Measurements from ENCODE around the gene RDH11. TPM values are rescaled to one million over a fixed set of nuclear protein-coding genes. Genes with fewer than 3 reads are reported as not detected.

Gene RDH11
- total RNA-seq, 2 experiments from 2014 or later = 13.6 to 14.2 TPM

GRCh38 chr14:67645414-67645813 lies 50.1 kb downstream of the RDH11 start:
- CTCF ChIA-PET = no interaction called here
- H3K36me3 Mint-ChIP-seq (ENCODE audit: low read depth) = peaks cover 47% of the 10 kb centered on the region
- H3K9me3 Mint-ChIP-seq = no peaks in the 10 kb centered on the region
- no peaks in the 10 kb centered on the region for H3K4me1 ChIP-seq (ENCODE audit: insufficient read depth, low read length)
- H3K27me3 Mint-ChIP-seq = no peaks in the 10 kb centered on the region
- H3K4me3 ChIP-seq (ENCODE audit: low read length) = no peak overlapping the region
- H3K4me1 Mint-ChIP-seq (ENCODE audit: low read depth) = peaks cover 4% of the 10 kb centered on the region
- no peaks in the 10 kb centered on the region for H3K27me3 ChIP-seq (ENCODE audit: control insufficient read depth in 1 of 2, insufficient read depth in 2 of 2, low read length in 2 of 2)
- no peak overlapping the region for H3K4me3 Mint-ChIP-seq
- H3K9me3 ChIP-seq (ENCODE audit: control insufficient read depth in 1 of 2, insufficient read depth in 1 of 2, low read length in 2 of 2) = no peaks in the 10 kb centered on the region
- no peak for TF ChIP-seq CTCF (IDR thresholded peaks at IDR 0.05)
- DNase-seq (no peak), ATAC-seq (ENCODE audit: poor library complexity) (no peak)
- intact Hi-C loops (cut with DNase I, micrococcal nuclease) = no loop called here
- H3K27ac ChIP-seq (ENCODE audit: low read depth in 1 of 2, low read length in 2 of 2) = no peak overlapping the region
- H3K36me3 ChIP-seq (ENCODE audit: insufficient read depth, low read length) = peaks cover 32% of the 10 kb centered on the region
- H3K27ac Mint-ChIP-seq = no peak overlapping the region
- POLR2A ChIA-PET = no interaction called here

- Histone ChIP-seq H3K4me3 (ENCODE audit: low read length) (no peak overlapping the region), H3K4me1 (ENCODE audit: insufficient read depth, low read length) (no peaks in the 10 kb centered on the region), H3K36me3 (ENCODE audit: insufficient read depth, low read length) (peaks cover 22% of the 10 kb centered on the region), H3K27ac (ENCODE audit: low read depth in 1 of 2, low read length in 2 of 2) (no peak overlapping the region), H3K9me3 (ENCODE audit: control insufficient read depth in 1 of 2, insufficient read depth in 1 of 2, low read length in 2 of 2) (no peaks in the 10 kb centered on the region), H3K27me3 (ENCODE audit: control insufficient read depth in 1 of 2, insufficient read depth in 2 of 2, low read length in 2 of 2) (no peaks in the 10 kb centered on the region)
- no peak for ATAC-seq (ENCODE audit: poor library complexity)
- no peak for TF ChIP-seq CTCF (IDR thresholded peaks at IDR 0.05)
- DNase-seq = no peak
- Mint-ChIP-seq H3K36me3 (ENCODE audit: low read depth) (peaks cover 37% of the 10 kb centered on the region), H3K4me1 (ENCODE audit: low read depth) (peaks cover 4% of the 10 kb centered on the region), H3K4me3 (no peak overlapping the region), H3K27me3 (no peaks in the 10 kb centered on the region), H3K9me3 (no peaks in the 10 kb centered on the region), H3K27ac (no peak overlapping the region)
- intact Hi-C loops (cut with DNase I, micrococcal nuclease) = no loop called here
- ChIA-PET CTCF (interaction anchor here (1.2 to 1.4 kb wide), 2 partner anchors 25 to 60 kb away, joined by 3 read pairs; partner anchors contain the start of gene ARG2), POLR2A (interaction anchor here (0.6 kb wide), 1 partner anchor 89 kb away, joined by 3 read pairs; no protein-coding TSS in a partner anchor)
These were observed 51.1 kb downstream of the RDH11 start for GRCh38 chr14:67644428-67644827.

- Mint-ChIP-seq H3K4me3 (no peak overlapping the region), H3K4me1 (ENCODE audit: low read depth) (peaks cover 4% of the 10 kb centered on the region), H3K27ac (peak overlapping the region; percentile 55), H3K9me3 (no peaks in the 10 kb centered on the region), H3K36me3 (ENCODE audit: low read depth) (peaks cover 30% of the 10 kb centered on the region), H3K27me3 (no peaks in the 10 kb centered on the region)
- no peak for DNase-seq
- ChIA-PET CTCF (interaction anchor here (0.7 to 1.4 kb wide), 3 partner anchors 25 to 1330 kb away, joined by 3 read pairs; partner anchors contain the start of gene ARG2), POLR2A (no interaction called here)
- Histone ChIP-seq H3K27ac (ENCODE audit: low read depth in 1 of 2, low read length in 2 of 2) (no peak overlapping the region), H3K4me3 (ENCODE audit: low read length) (no peak overlapping the region), H3K36me3 (ENCODE audit: insufficient read depth, low read length) (peaks cover 15% of the 10 kb centered on the region), H3K9me3 (ENCODE audit: control insufficient read depth in 1 of 2, insufficient read depth in 1 of 2, low read length in 2 of 2) (no peaks in the 10 kb centered on the region), H3K27me3 (ENCODE audit: control insufficient read depth in 1 of 2, insufficient read depth in 2 of 2, low read length in 2 of 2) (no peaks in the 10 kb centered on the region), H3K4me1 (ENCODE audit: insufficient read depth, low read length) (no peaks in the 10 kb centered on the region)
- no peak for ATAC-seq (ENCODE audit: poor library complexity)
- TF ChIP-seq CTCF (IDR thresholded peaks at IDR 0.05) = no peak
- intact Hi-C loops (cut with DNase I, micrococcal nuclease) = no loop called here
These were observed 51.9 kb downstream of the RDH11 start for GRCh38 chr14:67643713-67644112.
